Right kidney (tissue), 1 donor: ENCODE measurements around the gene JAKMIP1.
"Not testable (repeated sequence)": the region's sequence is repeated elsewhere in the genome, so short reads cannot be mapped to it uniquely, and the experiment has no call there.

Experiments
- DNase-seq: peaks from one replicate; pipeline ENCODE4 v3.0.0-alpha.2; 2016

The JAKMIP1 gene

DNA sequence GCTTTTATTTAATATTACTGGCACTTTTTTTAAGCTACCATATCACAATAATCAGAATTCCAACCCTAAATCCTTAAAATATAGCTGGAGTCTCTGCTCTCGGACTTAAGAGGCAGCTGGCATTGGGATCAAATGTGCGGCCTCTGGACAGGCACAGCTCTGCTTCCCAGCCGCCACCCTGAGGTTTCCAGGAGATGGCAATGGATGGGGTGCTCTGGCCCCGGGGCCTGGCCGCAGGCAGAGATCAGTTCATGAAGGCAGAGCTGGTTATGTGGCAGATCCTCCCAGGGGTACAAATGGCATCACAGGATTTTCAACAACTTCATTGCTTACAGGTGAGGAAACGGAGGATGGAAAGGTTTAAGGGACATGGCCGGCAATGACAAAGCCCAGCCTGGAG lies 57.8 kb downstream of the JAKMIP1 start:
- DNase-seq = no peak

DNA sequence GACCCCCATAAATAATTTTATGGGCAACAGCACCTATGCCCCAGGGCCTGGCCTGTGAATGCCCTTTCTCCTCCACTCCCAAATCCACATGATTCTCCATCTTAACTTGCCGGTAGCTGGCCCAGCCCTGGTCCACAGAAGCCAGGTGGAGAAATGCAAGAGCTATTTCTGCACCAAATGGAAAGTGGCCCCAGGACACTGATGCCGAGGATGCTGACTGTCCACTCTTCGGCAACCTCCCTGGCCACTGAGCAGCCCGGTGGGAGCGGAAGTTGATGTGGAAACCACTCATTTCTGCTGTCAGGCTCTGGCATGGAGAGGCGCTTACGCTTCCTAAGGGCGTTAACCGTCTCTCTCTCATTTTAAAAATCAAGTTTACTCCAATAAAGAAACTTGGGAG lies 58.8 kb downstream of the JAKMIP1 start:
- no peak for DNase-seq

DNA sequence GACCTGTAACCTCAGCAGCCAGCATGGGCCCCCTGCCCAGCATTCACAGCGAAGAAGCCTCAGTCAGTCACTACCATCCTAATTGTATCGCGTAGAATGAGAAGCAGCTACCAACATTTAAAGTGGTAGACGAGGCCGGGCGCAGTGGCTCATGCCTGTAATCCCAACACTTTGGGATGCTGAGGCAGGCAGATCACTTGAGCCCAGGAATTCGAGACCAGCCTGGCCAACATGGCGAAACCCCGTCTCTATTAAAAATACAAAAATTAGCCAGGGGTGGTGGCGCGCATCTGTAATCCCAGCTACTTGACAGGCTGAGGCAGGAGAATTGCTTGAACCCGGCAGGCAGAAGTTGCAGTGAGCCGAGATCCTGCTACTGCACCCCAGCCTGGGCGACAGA lies 59.3 kb downstream of the JAKMIP1 start:
- not testable (repeated sequence) for DNase-seq

DNA sequence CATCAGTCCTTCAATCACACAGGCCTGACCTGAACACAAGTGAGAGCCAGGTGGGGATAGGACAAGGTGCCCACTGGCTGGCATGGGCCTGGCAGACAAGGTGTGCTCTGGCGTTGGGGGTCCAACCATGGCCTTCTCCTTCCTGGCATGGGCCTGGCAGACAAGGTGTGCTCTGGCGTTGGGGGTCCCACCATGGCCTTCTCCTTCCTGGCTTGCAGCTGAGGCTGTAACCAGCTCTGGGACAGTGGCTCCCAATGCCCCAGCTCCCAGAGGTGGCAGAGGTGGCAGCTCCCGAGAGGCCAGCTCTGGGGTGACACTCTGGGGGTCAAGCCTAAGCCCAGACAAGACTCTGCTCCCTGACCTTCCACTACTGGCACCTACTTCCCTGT lies 62.6 kb downstream of the JAKMIP1 start:
- no peak for DNase-seq

DNA sequence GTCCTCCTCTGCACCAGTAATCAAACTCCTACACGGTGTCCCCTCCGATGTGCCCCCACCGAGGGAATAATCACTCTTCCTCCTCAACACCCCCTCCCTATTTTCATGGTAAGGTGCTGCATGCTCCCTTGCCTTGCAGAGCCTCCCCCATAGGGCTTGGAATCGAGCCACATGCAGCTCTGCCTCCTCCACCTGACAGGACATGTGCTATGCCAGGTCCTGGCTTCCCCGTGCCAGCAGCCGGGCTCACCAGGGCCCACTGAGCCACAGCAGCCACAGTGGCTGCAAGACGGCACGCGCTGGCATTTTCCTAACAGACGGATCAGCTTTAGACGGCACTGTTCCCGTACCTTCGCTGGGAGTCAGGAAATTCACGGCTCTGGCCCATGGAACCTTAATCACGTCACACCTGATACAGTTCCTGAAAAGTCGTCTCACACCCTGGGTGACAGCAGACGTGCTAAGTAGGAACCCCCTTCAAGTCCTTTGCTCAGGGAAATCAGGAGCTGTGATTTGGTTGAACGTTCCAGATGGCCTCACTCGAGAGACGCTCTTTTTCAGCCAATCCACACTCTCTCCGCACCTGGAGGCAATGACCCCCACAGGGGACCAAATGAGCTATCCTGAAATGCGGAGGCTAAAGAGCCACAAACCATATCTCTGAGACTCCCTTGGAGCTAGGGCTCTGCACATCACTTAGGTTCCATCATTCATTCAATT lies 63.2 kb downstream of the JAKMIP1 start:
- DNase-seq = no peak

DNA sequence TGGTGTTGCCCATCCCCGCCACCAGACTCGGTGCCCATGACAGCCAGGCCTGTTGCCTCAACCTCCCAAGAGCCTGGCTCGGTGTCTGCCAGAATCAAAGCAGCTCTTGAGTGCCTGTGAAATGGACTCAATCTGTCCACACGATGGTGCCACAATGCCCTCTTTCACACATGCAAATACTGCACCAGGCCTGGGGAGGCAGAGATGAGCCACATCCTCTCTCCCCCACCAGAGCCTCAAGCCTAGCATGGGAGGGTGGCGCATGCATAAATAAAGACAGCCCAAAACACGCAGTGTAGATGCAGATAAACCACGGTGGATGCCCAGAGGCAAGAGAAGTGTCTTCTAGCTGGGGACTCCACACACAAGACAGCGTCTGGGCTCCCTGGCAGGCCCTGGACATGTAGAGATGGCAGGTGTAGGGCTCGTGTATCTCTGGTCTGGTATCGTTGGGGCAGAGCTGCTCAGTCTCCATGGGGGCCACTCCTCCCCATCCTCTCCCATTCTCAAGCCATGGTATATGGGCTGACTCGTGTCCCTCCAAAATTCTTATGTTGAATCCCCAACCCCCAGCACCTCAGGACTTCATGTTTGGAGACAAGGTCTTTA lies 65.6 kb downstream of the JAKMIP1 start:
- no peak for DNase-seq

DNA sequence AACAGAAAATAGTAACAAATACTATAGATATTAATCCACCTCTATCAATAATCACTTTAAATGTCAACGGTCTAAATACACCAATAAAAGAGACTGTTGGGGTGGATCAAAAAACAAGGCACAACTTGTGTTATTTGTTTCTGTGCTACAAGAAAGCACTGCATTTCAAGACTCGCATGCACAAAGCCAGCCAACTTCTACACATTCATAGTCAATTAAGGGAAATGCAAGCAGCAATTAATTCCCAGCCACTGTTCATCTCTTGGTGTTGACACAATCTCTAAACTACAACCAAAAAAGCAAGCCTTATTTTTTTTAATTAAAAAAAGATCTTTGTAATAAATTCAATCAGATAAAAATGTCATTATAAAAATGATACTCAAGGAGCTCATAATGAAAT lies 67.6 kb downstream of the JAKMIP1 start:
- DNase-seq = no peak

DNA sequence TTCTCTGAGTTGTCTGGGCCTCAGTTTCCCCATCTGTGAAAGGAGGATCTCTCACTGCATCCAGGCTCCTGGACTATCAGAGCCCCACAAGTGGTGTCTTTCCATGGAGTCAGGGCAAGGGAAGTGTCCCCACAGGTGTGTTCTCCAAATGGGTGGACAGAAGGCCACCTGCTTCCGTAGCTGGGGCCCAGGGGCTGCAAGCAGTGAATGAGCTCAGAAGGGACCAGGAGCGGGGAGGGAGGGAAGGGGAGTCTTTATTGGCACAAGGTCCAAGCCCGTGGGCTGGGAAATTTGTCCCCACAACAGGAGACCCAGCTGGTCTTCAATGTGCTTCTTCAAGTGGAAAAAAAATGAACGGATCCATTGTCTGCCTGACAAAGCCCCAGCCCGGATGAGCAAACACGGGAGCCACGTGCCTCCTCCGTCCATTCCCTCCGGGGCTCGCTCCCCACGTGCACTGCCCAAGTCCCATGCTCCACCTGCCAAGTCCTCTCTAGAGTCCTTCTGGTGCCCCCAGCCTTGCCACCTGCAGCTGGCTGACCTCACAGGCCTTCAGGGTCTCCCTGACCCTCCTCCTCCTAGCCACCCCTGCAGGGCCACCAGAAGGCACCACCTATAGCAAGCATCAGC lies 72.0 kb downstream of the JAKMIP1 start:
- DNase-seq = no peak

DNA sequence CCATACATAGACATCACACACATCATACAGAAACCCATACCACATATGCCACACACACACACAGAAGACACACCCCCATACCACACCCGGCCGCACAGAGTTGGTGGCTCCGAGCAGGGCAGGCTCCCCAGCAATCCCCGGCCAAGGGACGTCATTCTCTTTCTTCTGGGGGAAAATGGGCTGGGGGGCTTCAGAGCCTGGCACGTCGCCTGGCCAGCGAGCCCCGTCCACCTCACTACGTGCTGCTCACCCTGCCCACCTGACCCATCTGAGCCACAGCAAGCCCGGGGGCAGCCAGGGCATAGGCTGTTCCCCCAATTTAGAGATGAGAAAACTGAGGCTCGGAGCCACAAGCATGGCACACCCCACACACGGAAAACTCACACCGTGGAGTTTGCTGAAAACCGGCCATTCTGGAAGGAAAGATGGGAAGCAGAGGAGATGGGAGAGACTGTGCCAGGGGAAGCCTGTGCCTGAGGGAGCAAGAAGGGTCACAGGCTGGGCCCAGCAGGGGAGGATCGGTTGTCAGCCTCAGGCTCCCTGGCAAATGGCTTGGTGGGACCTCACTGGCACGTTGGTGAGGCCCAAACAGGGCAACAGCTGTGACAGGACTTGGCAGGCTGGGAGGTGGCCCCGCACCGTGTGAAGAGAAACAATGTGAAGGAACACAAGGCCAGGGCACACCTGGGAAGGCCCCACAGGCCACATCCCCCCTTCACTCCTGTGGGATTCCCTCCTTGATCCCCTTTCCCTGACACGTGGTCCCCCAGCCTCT lies 73.2 kb downstream of the JAKMIP1 start:
- DNase-seq = no peak

DNA sequence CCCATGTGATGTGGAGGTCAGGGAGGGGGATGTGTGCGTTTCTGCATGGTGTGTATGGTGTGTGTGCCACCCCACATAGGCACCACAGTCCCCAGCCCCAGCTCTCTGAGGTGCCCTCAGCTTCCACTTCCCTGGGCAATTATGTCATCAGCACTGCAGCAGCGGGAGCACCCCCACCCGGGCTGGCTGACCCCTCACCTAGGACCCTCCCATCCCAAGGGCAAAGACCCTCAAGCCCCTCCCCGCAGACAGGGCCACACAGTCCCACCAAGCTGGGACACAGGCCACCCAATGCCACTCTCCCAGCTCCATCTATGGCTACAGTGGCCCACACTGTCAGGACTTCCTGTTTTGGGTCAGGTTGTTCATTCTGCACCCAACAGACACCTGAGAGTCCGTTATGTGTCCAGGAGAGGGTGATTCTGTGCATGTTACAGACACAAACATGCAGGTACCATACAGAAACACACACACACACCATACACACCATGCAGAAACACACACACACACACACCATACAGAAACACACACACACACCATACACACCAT lies 75.2 kb downstream of the JAKMIP1 start:
- DNase-seq = no peak

DNA sequence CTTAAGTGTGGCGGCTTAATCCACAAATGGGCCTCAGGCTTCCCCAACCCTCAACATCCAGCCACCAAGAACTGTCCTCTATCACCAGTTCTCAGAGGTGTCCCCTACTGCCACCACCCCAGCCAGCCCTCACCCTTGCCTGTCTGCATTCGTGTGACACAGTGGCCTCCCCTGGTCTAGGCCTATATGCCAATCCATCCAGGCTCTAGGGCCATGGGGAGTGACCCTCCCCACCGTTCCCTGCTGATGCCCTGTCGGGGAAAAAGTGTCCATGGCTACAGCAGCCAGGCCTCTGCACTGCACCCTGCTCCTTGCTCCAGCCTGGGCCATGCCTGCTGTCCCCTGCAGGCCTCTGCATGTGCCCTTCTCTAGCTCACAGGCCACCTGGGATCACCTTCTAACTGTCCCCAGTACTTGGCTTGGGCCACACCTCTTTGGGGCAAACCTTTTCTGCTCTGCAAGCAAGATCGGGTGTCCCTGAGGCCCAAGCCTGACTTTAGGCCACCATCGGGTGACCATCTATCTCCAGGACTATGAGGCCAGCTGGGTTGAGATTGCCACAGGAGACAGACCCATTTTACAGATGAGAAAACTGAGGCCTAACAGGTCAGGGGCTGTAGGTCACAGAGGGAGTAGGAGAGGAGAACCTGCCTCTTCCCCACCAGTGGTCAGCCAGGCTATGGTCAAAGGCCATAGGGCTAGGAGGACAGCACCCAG lies 75.8 kb downstream of the JAKMIP1 start:
- DNase-seq = no peak

DNA sequence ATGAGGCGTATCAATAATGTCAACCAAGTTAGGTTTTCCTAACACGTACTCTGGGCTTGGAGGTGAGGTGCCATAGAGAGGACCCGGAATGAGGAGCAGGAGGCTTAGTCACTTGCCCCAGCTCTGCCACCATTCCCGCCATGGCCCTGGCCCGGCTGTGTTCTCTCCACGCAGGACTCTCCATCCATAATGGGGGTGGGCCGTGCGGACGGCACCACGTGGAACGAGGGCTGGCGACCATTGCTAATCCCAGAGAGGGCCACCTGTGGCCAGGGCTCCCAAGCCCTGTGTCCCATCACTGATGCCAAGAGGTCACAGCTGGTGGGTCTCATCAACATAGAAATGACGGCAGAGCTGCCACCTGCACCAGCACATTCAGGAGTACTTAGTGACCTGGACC lies 76.4 kb downstream of the JAKMIP1 start:
- DNase-seq = no peak

DNA sequence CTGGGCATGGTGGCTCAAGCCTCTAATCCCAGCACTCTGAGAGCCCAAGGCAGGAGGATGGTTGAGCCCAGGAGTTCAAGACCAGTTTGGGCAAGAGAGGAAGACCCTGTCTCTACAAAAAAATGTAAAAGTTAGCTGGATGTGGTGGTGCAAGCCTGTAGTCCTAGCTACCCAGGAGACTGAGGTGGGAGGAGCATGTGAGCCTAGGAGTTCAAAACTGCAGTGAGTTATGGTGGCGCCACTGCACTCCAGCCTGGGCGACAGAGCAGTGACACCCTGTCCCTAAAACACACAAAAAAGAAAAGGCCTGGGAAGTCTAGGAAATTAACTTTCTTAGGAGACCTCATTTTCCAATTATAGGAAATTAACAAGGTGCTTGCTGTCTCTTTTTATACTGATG lies 76.8 kb downstream of the JAKMIP1 start:
- no peak for DNase-seq

DNA sequence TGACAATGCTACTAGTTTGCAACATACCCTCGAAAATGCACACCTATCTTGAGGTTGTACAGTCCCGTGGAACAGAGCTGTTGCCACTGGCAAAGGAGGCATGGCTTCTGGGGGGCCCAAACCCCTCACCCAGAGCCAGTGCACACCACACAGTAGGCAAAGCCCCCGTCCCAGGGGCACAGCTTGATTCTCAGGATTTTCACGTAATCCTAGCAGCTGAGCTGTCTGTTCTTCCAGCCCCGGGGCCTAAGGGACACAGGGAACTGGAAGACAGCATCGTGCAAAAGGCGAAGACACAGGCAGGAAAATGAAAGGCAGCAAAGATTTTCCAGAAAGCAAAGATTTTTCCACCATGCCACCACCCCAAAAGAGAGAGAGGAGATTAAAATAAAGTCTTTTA lies 77.2 kb downstream of the JAKMIP1 start:
- DNase-seq = no peak

DNA sequence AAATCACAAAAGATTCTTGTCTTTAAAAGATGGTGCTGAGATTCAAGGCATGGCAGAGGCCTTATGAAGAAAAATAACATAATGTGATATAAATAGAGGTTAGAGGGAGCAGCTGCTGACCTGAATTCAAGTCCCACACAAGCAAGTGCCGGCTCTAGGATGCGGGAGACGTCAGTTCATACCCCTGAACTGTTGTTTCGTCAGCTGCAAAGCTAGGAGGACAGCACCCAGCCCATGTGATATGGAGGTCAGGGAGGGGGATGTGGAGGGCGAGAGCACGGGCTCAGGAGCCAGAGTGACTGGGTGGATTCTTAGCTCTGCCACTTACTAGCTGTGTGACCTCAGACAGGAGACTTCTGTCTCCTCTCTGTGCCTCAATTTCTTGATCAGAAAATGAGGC lies 77.9 kb downstream of the JAKMIP1 start:
- DNase-seq = no peak

DNA sequence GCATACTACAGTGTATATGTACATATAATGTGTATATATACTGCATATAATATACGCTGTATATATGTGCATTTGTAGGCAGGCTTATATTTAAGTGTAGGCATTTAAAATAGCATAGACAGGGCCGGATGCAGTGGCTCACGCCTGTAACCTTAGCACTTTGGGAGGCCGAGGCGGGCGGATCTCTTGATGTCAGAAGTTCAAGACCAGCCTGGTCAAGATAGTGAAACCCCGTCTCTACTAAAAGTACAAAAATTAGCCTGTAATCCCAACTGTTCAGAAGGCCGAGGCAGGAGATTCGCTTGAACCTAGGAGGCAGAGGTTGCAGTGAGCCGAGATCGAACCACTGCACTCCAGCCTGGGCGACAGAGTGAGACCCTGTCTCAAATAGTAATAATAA lies 78.4 kb downstream of the JAKMIP1 start:
- no peak for DNase-seq

DNA sequence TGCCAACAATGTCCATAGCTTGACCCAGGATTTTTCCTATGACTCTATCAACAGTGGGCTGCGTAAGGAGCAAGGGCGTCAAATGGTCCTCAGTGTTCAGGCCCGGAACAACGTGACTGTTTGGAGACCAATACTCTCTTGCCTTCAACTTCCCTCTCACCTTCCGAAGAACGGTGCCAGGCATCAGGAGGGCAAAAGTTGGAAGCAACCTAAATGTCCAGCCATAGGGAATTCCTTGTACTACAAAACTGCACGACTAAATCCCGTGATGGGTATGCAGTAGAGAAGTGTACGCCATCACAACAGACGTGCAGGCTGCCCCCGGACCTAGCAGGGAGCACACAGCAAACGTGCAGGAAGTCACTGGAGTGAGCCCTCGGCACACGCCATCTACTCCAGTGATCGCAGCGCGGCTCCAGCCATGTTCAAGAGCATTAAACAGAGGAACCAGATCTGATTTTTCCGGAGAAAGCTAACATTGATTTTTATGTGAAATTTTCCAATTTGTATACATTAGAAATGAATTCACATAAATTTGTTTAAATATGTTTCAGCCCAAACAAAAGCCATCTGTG lies 79.0 kb downstream of the JAKMIP1 start:
- DNase-seq = no peak

DNA sequence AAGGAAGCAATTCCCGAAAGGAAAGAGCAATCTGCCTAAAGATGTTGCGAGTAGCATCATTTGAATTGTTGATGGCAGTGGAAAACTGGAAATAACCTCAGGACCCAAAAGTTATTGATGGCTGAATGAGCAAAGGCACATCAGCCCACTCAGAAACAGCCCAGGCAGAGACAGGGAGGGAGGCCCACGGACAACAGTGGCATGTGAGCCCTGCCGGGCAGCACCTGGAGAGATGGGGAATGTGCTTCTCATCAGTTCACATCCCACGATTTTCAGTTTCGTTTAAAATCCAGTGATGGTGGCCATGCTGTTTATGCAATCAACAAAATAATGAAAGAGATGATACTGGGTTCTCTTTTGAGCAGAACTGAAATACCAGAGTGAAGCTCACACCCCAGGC lies 80.0 kb downstream of the JAKMIP1 start:
- DNase-seq = no peak

DNA sequence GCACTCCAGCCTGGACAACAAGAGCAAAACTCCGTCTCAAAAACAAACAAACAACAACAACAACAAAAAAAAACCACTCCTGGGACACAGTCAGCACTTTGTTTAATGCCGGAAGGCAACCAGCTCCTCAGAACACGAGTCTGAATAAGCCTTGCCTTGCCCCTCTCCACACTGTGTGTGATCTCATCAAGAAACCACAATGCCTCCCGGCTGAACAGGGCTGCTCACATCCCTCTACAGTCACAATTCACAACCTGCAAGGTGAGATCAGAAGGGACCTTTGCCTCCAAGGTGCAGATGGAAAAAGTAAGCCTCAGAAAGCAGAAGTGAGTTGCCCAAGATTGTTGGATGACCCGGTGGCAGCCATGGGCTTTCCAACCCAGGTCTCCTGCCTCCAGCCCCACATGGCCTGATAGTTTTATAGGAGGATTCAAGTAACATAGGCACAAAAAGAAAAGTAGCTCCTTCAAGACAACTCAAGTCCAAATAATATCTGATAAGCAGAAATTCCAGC lies 80.8 kb downstream of the JAKMIP1 start:
- DNase-seq = no peak

DNA sequence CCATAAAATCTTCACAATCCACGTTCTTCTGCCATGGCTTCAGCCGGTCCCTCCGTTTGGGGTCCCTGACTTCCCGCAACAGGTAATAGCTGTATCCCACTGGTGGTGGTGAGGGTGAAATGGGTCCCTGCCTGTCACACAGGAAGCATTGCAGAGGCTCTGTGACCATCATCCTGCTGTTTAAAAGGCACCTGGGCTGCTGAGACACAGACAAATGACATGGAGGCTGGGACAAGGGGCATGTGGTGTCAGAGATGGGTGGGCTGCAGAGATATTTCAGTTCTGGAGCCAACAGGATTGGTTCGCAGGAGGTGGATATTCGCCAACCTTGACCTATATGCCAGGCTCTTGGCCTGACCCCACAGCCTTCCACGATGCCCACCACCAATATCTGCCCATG lies 82.1 kb downstream of the JAKMIP1 start:
- DNase-seq = no peak

DNA sequence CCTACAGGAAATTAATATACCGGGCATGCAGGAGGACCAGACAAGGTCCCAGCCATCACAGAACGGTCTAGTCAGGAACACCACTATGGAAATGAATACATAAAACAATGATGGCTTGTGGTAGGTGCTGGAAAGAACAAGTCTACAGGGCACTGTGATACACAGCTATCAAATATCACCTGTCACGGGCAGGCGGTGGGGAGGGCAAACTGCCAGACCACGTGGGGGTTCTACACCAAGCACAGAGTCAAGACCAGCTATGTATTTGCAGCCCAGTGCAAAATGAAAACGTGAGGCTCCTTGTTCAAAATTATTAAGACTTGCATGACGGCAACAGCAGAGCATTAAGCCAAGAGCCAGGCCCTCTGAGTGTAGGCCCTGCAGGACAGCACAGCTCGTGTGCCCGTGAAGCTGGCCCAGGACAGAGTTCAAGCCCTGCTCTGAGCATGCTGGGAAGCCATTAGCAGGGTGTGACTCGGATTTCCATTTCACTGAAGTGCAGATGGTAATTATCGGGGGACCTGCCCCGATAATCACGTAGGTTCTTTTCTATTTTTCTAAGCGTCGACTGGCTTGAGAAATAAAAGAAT lies 83.6 kb downstream of the JAKMIP1 start:
- no peak for DNase-seq
